Measurements from ENCODE around the gene EIF4H.
"Not testable (repeated sequence)": the region's sequence is repeated elsewhere in the genome, so short reads cannot be mapped to it uniquely, and the experiment has no call there.

The EIF4H gene

GRCh38 chr7:74199551-74200355 lies 25.6 kb downstream of the EIF4H start:
- Histone ChIP-seq H3K4me1 (ENCODE audit: control insufficient read depth, insufficient read depth, low read length, unreplicated experiment) (no peaks in the 10 kb centered on the region), H3K27ac (ENCODE audit: low read depth, low read length) (no peak overlapping the region), H3K4me3 (ENCODE audit: low read depth, low read length) (no peak overlapping the region), H2AFZ (ENCODE audit: low read length, unreplicated experiment) (no peak overlapping the region), H3K36me3 (ENCODE audit: insufficient read depth, low read length) (peaks cover 2% of the 10 kb centered on the region; the same call in 1 of the 2 replicates), H3K79me2 (ENCODE audit: control insufficient read depth, insufficient read depth, low read length, unreplicated experiment) (no peaks in the 10 kb centered on the region), H3K27me3 (ENCODE audit: insufficient read depth, low read length) (no peaks in the 10 kb centered on the region; the same call in 1 of the 2 replicates)

DNA sequence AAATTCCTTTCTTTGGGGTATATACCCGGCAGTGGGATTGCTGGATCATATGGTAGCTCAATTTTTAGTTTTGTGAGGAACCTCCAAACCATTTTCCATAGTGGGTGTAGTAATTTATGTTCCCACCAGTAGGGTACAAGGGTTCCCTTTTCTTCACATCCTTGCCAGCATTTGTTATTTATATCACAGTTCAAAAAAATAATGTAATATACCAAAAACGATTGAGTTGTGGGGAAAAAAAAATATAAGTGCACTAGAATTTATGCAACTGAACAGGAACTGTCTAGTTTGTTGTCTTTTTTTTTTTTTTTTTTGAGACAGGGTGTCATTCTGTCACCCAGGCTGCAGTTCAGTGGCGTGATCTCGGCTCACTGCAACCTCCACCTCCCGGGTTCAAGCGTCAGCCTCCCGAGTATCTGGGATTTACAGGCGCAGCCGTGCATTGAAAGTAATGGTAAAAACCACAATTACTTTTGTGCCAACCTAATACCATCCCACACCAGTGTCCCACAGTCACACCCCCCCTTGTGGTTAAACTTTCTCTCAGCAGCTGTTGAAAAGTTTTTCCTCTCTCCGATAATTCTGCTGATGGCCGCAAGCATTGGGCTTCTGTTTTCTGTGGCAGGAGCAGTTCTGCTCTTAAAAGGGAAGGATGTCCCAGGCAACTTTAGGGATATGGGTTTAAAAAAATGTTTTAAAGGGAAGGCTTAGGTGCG lies 28.8 kb downstream of the EIF4H start:
- no peaks in the 10 kb centered on the region for H3K4me1 ChIP-seq (ENCODE audit: control insufficient read depth, insufficient read depth, low read length, unreplicated experiment)
- no peak overlapping the region for H3K4me3 ChIP-seq (ENCODE audit: low read depth, low read length)
- H3K27ac ChIP-seq (ENCODE audit: low read depth, low read length) = no peak overlapping the region
- no peaks in the 10 kb centered on the region for H3K36me3 ChIP-seq (ENCODE audit: insufficient read depth, low read length)
- no peak overlapping the region for H2AFZ ChIP-seq (ENCODE audit: low read length, unreplicated experiment)
- no peaks in the 10 kb centered on the region for H3K79me2 ChIP-seq (ENCODE audit: control insufficient read depth, insufficient read depth, low read length, unreplicated experiment)
- H3K27me3 ChIP-seq (ENCODE audit: insufficient read depth, low read length) = no peaks in the 10 kb centered on the region; the same call in 1 of the 2 replicates

DNA sequence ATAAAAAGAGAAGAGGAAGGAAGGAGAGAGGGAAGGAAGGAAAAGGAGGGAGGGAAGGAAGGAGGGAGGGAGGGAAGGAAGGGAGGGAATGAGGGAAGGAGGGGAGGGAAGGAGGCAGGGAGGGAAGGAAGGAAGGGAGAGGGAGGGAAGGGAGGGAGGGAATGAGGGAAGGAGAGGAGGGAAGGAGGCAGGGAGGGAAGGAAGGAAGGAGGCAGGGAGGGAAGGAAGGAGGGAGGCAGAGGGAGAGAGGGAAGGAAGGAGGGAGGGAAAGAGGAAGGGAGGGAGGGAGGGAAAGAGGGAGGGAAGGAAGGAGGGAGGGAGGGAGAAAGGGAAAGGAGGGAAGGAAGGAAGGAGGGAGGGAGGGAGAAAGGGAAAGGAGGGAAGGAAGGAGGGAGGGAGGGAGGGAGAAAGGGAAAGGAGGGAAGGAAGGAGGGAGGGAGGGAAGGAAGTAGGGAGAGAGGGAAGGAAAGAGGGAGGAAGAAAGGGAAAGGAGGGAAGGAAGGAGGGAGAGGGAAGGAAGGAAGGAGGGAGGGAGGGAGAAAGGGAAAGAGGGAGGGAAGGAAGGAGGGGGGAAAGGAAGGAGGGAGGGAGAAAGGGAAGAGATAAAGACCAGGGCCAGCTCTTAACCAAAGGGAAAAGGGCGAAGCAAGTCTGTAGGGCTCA lies 29.9 kb downstream of the EIF4H start:
- Histone ChIP-seq H3K36me3 (ENCODE audit: insufficient read depth, low read length) (no peaks in the 10 kb centered on the region), H2AFZ (ENCODE audit: low read length, unreplicated experiment) (no peak overlapping the region), H3K4me1 (ENCODE audit: control insufficient read depth, insufficient read depth, low read length, unreplicated experiment) (no peaks in the 10 kb centered on the region), H3K79me2 (ENCODE audit: control insufficient read depth, insufficient read depth, low read length, unreplicated experiment) (no peaks in the 10 kb centered on the region), H3K4me3 (ENCODE audit: low read depth, low read length) (no peak overlapping the region), H3K27me3 (ENCODE audit: insufficient read depth, low read length) (no peaks in the 10 kb centered on the region; the same call in 1 of the 2 replicates), H3K27ac (ENCODE audit: low read depth, low read length) (no peak overlapping the region)

DNA sequence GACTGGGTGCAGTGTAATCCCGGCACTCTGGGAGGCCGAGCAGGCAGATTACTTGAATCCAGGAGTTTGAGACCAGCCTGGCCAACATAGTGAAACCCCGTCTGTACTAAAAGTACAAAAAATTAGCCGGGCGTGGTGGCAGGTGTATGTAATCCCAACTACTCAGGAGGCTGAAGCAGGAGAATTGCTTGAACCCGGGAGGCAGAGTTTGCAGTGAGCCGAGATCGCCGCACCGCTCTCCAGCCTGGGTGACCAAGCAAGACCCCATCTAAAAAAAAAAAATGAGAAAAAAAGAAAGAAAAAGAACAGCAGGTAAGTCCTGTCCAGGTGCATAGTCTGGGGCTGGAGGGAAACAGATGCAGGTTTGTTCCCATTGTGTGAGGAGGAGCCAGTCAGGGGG lies 31.9 kb downstream of the EIF4H start:
- H3K4me3 ChIP-seq (ENCODE audit: low read depth, low read length); H3K27ac ChIP-seq (ENCODE audit: low read depth, low read length); H3K27me3 ChIP-seq (ENCODE audit: insufficient read depth, low read length); H3K79me2 ChIP-seq (ENCODE audit: control insufficient read depth, insufficient read depth, low read length, unreplicated experiment); H2AFZ ChIP-seq (ENCODE audit: low read length, unreplicated experiment); H3K36me3 ChIP-seq (ENCODE audit: insufficient read depth, low read length): not testable (repeated sequence)
- H3K4me1 ChIP-seq (ENCODE audit: control insufficient read depth, insufficient read depth, low read length, unreplicated experiment) = peaks cover 10% of the 10 kb centered on the region

GRCh38 chr7:74206589-74207120 lies 32.5 kb downstream of the EIF4H start:
- peaks cover 12% of the 10 kb centered on the region for H3K4me1 ChIP-seq (ENCODE audit: control insufficient read depth, insufficient read depth, low read length, unreplicated experiment)

DNA sequence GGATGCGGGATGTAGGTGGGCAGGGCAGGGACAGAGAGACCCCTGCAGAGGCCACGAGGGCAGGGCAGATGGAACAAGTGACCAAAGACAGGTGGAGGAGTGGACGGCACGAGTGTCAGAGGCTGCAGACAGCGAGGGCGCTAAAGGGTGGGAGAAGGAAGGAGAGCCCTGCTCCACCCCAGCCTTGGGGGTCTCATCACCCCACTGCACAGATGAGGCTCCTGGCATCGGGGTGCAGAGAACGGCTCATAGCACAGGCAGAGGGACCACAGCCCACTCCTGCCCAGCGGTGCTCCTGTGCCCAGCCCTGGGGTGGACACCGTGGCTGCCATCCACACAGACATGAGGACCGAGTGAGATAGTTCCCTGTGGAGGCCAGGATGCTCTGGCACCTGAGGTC lies 33.4 kb downstream of the EIF4H start:
- H3K27ac ChIP-seq (ENCODE audit: low read depth, low read length) = no peak overlapping the region
- H3K4me3 ChIP-seq (ENCODE audit: low read depth, low read length) = no peak overlapping the region
- no peaks in the 10 kb centered on the region for H3K79me2 ChIP-seq (ENCODE audit: control insufficient read depth, insufficient read depth, low read length, unreplicated experiment)
- H3K27me3 ChIP-seq (ENCODE audit: insufficient read depth, low read length) = no peaks in the 10 kb centered on the region; the same call in 1 of the 2 replicates
- H2AFZ ChIP-seq (ENCODE audit: low read length, unreplicated experiment) = no peak overlapping the region
- H3K36me3 ChIP-seq (ENCODE audit: insufficient read depth, low read length) = no peaks in the 10 kb centered on the region
- peaks cover 12% of the 10 kb centered on the region for H3K4me1 ChIP-seq (ENCODE audit: control insufficient read depth, insufficient read depth, low read length, unreplicated experiment)

More at GRCh38 chr7:74206589-74207120, 32.5 kb downstream of the EIF4H start:
- Histone ChIP-seq H2AFZ (ENCODE audit: low read length, unreplicated experiment) (no peak overlapping the region), H3K27me3 (ENCODE audit: insufficient read depth, low read length) (no peaks in the 10 kb centered on the region; the same call in 1 of the 2 replicates), H3K79me2 (ENCODE audit: control insufficient read depth, insufficient read depth, low read length, unreplicated experiment) (no peaks in the 10 kb centered on the region), H3K4me3 (ENCODE audit: low read depth, low read length) (peak overlapping the region; percentile 39), H3K36me3 (ENCODE audit: insufficient read depth, low read length) (no peaks in the 10 kb centered on the region), H3K27ac (ENCODE audit: low read depth, low read length) (no peak overlapping the region)

- H2AFZ ChIP-seq (ENCODE audit: low read length, unreplicated experiment); H3K4me3 ChIP-seq (ENCODE audit: low read depth, low read length); H3K27me3 ChIP-seq (ENCODE audit: insufficient read depth, low read length); H3K79me2 ChIP-seq (ENCODE audit: control insufficient read depth, insufficient read depth, low read length, unreplicated experiment); H3K27ac ChIP-seq (ENCODE audit: low read depth, low read length); H3K36me3 ChIP-seq (ENCODE audit: insufficient read depth, low read length): not testable (repeated sequence)
- peaks cover 12% of the 10 kb centered on the region for H3K4me1 ChIP-seq (ENCODE audit: control insufficient read depth, insufficient read depth, low read length, unreplicated experiment)
Observed at GRCh38 chr7:74208241-74208640, 34.1 kb downstream of the EIF4H start.

GRCh38 chr7:74212661-74213060 lies 38.5 kb downstream of the EIF4H start:
- Histone ChIP-seq H3K27ac (ENCODE audit: low read depth, low read length) (no peak overlapping the region), H3K36me3 (ENCODE audit: insufficient read depth, low read length) (no peaks in the 10 kb centered on the region), H3K27me3 (ENCODE audit: insufficient read depth, low read length) (no peaks in the 10 kb centered on the region), H2AFZ (ENCODE audit: low read length, unreplicated experiment) (no peak overlapping the region), H3K4me1 (ENCODE audit: control insufficient read depth, insufficient read depth, low read length, unreplicated experiment) (peaks cover 12% of the 10 kb centered on the region), H3K79me2 (ENCODE audit: control insufficient read depth, insufficient read depth, low read length, unreplicated experiment) (no peaks in the 10 kb centered on the region), H3K4me3 (ENCODE audit: low read depth, low read length) (no peak overlapping the region)

- no peaks in the 10 kb centered on the region for H3K27me3 ChIP-seq (ENCODE audit: insufficient read depth, low read length)
- no peak overlapping the region for H2AFZ ChIP-seq (ENCODE audit: low read length, unreplicated experiment)
- no peaks in the 10 kb centered on the region for H3K36me3 ChIP-seq (ENCODE audit: insufficient read depth, low read length)
- no peaks in the 10 kb centered on the region for H3K79me2 ChIP-seq (ENCODE audit: control insufficient read depth, insufficient read depth, low read length, unreplicated experiment)
- H3K4me1 ChIP-seq (ENCODE audit: control insufficient read depth, insufficient read depth, low read length, unreplicated experiment) = peaks cover 6% of the 10 kb centered on the region
- no peak overlapping the region for H3K27ac ChIP-seq (ENCODE audit: low read depth, low read length)
- H3K4me3 ChIP-seq (ENCODE audit: low read depth, low read length) = no peak overlapping the region
Observed at GRCh38 chr7:74214816-74215630, 40.9 kb downstream of the EIF4H start.

DNA sequence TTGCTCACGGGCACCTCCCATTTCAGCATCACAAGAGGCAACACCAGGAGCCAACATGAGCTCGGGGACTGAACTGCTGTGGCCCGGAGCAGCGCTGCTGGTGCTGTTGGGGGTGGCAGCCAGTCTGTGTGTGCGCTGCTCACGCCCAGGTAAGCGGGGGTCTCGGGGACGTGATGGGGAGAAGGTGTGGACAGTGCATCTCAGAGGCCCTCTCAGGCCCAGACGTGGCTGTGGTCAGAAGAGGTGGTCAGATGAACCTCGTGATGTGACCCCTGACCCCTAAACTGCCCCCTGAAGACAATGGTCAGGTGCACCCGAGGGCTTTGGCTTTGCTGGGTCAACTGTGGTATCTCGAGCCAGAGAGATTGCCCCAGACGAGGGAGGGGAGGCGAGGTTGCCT lies 41.8 kb downstream of the EIF4H start:
- no peak overlapping the region for H3K4me3 ChIP-seq (ENCODE audit: low read depth, low read length)
- no peaks in the 10 kb centered on the region for H3K79me2 ChIP-seq (ENCODE audit: control insufficient read depth, insufficient read depth, low read length, unreplicated experiment)
- H3K27me3 ChIP-seq (ENCODE audit: insufficient read depth, low read length) = no peaks in the 10 kb centered on the region
- H3K4me1 ChIP-seq (ENCODE audit: control insufficient read depth, insufficient read depth, low read length, unreplicated experiment) = peaks cover 3% of the 10 kb centered on the region
- H2AFZ ChIP-seq (ENCODE audit: low read length, unreplicated experiment) = no peak overlapping the region
- no peak overlapping the region for H3K27ac ChIP-seq (ENCODE audit: low read depth, low read length)
- no peaks in the 10 kb centered on the region for H3K36me3 ChIP-seq (ENCODE audit: insufficient read depth, low read length)
